HepG2 (cell line): Measurements from ENCODE around the gene COL18A1. TPM values are rescaled to one million over a fixed set of nuclear protein-coding genes. Genes with fewer than 3 reads are reported as not detected.

Source experiments
- ARNT2 ChIP-seq: sonication (generic); formaldehyde crosslinking; IDR thresholded peaks from 2 replicates; pipeline ENCODE4 v1.8.0; 2022; ENCODE audit warnings: mild to moderate bottlenecking, low read depth, missing genetic modification reagents, moderate library complexity
- DPF2 ChIP-seq: sonication (generic); formaldehyde crosslinking; IDR thresholded peaks from 2 replicates; pipeline ENCODE4 v1.4.0; 2020; ENCODE audit warnings: mild to moderate bottlenecking, low read depth, missing genetic modification reagents, borderline replicate concordance
- FOXO1 ChIP-seq: sonication (generic); formaldehyde crosslinking; IDR thresholded peaks from 2 replicates; pipeline ENCODE4 v1.4.0; 2020; ENCODE audit warnings: missing genetic modification reagents
- GATAD2A ChIP-seq: IDR thresholded peaks from 2 replicates; pipeline ENCODE4 v1.6.1; 2016
- HDAC1 ChIP-seq: sonication (generic); formaldehyde crosslinking; IDR thresholded peaks from 2 replicates; pipeline ENCODE4 v1.5.1; 2020; ENCODE audit warnings: mild to moderate bottlenecking, missing genetic modification reagents
- HMGXB3 ChIP-seq: sonication (generic); formaldehyde crosslinking; IDR thresholded peaks from 2 replicates; pipeline ENCODE4 v1.4.0; 2020; ENCODE audit warnings: missing genetic modification reagents, borderline replicate concordance
- HNF1A ChIP-seq, 2 experiments: sonication (generic) in 1 of 2; formaldehyde crosslinking in 1 of 2; IDR thresholded peaks; 2 replicates each; pipeline versions ENCODE4 v1.4.0 to v1.6.1; 2016 to 2020; ENCODE audit warnings: borderline replicate concordance in 1 of 2, low read depth in 1 of 2, mild to moderate bottlenecking in 1 of 2, missing genetic modification reagents in 1 of 2
- KMT2B ChIP-seq: IDR thresholded peaks from 2 replicates; pipeline ENCODE4 v1.6.1; 2016; ENCODE audit warnings: missing genetic modification reagents, missing compliant biosample characterization
- RARA ChIP-seq: IDR thresholded peaks from 2 replicates; pipeline ENCODE4 v1.6.1; 2016; ENCODE audit warnings: missing genetic modification reagents, missing compliant biosample characterization
- TARDBP ChIP-seq: sonication (generic); formaldehyde crosslinking; IDR thresholded peaks from 2 replicates; pipeline ENCODE4 v1.8.0; 2022; ENCODE audit warnings: mild to moderate bottlenecking, missing genetic modification reagents
- TFDP1 ChIP-seq: IDR thresholded peaks from 2 replicates; pipeline ENCODE4 v1.6.1; 2016; ENCODE audit warnings: missing compliant biosample characterization, missing genetic modification reagents, borderline replicate concordance
- U2AF1 ChIP-seq: fragments of 200-400 bp; formaldehyde crosslinking; optimal IDR thresholded peaks from 2 replicates; pipeline ENCODE3; 2017; ENCODE audit warnings: mild to moderate bottlenecking, low read depth, low read length
- ZBTB34 ChIP-seq: sonication (generic); formaldehyde crosslinking; IDR thresholded peaks from 2 replicates; pipeline ENCODE4 v1.8.0; 2022; ENCODE audit warnings: mild to moderate bottlenecking, missing genetic modification reagents
- ZBTB7A ChIP-seq: sonication (generic); formaldehyde crosslinking; IDR thresholded peaks from 2 replicates; pipeline ENCODE4 v1.8.0; 2022; ENCODE audit warnings: mild to moderate bottlenecking, missing genetic modification reagents
- ZEB1 ChIP-seq: IDR thresholded peaks from 2 replicates; pipeline ENCODE4 v1.6.1; 2012; ENCODE audit warnings: mild to moderate bottlenecking, low read depth, inconsistent platforms; ENCODE audit not compliant: insufficient replicate concordance
- ZNF350 ChIP-seq: sonication (generic); formaldehyde crosslinking; IDR thresholded peaks from 2 replicates; pipeline ENCODE4 v1.4.0; 2020; ENCODE audit warnings: mild to moderate bottlenecking, low read depth, missing genetic modification reagents, borderline replicate concordance
- ZSCAN9 ChIP-seq: IDR thresholded peaks from 2 replicates; pipeline ENCODE4 v1.6.1; 2016; ENCODE audit warnings: borderline replicate concordance
- polyA plus RNA-seq, 8 experiments: library from polyadenylated mRNA; depleted of rRNA in 3 of 8; stranded (reverse) in 7 of 8; unstranded in 1 of 8; fragments of >200 nt; fragmentation: Illumina TruSeq in 4 of 8; extraction: Trizol in 4 of 8; gene quantifications; 2 replicates each; pipeline versions ENCODE4 v1.2.1 to v1.2.3, GENCODE V29; 2011 to 2016; ENCODE audit warnings: low read depth in 4 of 8, missing spikeins in 1 of 8, mixed read lengths in 1 of 8; ENCODE audit not compliant: insufficient read depth in 1 of 8
- total RNA-seq, 5 experiments: library from RNA; depleted of rRNA; stranded (reverse); fragments of >200 nt; fragmentation: Illumina TruSeq; extraction: Trizol; gene quantifications; 2 replicates each; pipeline ENCODE4 v1.2.3, GENCODE V29; 2016; ENCODE audit warnings: low read depth in 1 of 5

The COL18A1 gene
- total and polyA plus RNA-seq, 2 of the 13 experiments (the other 11 are each of a cell fraction or from before 2014, with no cell fraction given) = 79.0 to 102 TPM

- peak; percentile 49; the same call in 1 of the 2 replicates for TF ChIP-seq HMGXB3 (CRISPR knock-in tag)
- peak; percentile 87; the same call in 1 of the 2 replicates for TF ChIP-seq TARDBP (CRISPR knock-in tag)
- TF ChIP-seq ARNT2 = 0 out of 2 replicates have a peak, but pooled peaks have one; percentile 34
- TF ChIP-seq TFDP1 (CRISPR knock-in tag) = peak; percentile 37; the same call in 1 of the 2 replicates
- TF ChIP-seq ZSCAN9 (CRISPR knock-in tag) = peak; percentile 54; the same call in 1 of the 2 replicates
- TF ChIP-seq ZEB1 = no peak
- peak; percentile 84; the same call in 1 of the 2 replicates for TF ChIP-seq ZBTB7A (CRISPR knock-in tag)
- TF ChIP-seq GATAD2A (CRISPR knock-in tag) = peak; percentile 92
- peak; percentile 24; the same call in 1 of the 2 replicates for TF ChIP-seq ZNF350 (CRISPR knock-in tag)
- TF ChIP-seq ZBTB34 (CRISPR knock-in tag) = peak; percentile 49; the same call in 1 of the 2 replicates
- peak; percentile 73 for TF ChIP-seq HDAC1 (CRISPR knock-in tag)
- peak; percentile 65 for TF ChIP-seq U2AF1
- no peak; the same call in 1 of the 2 replicates for TF ChIP-seq FOXO1
- TF ChIP-seq DPF2 (CRISPR knock-in tag) = 0 out of 2 replicates have a peak, but pooled peaks have one; percentile 64
- TF ChIP-seq KMT2B (CRISPR knock-in tag) = peak; percentile 35; the same call in 1 of the 2 replicates
- TF ChIP-seq HNF1A (IDR thresholded peaks at IDR 0.05; ENCODE audit: low read depth) = no peak
- peak; percentile 65; the same call in 1 of the 2 replicates for TF ChIP-seq HNF1A (CRISPR knock-in tag; IDR thresholded peaks at IDR 0.05; ENCODE audit: borderline replicate concordance)
- TF ChIP-seq RARA (CRISPR knock-in tag) = peak; percentile 68; the same call in 1 of the 2 replicates
Measured at GRCh38 chr21:45525153-45525909, 120.4 kb downstream of the COL18A1 start (continued).
